HG02798 (cell line): ENCODE results near the gene CACNA1D.

Experiments
- ATAC-seq: cut with Tn5 transposase; IDR thresholded peaks from one replicate; pipeline ENCODE4 v1.9.1; 2021; ENCODE audit warnings: mild to moderate bottlenecking; ENCODE audit not compliant: unreplicated experiment, poor library complexity

Gene CACNA1D

DNA sequence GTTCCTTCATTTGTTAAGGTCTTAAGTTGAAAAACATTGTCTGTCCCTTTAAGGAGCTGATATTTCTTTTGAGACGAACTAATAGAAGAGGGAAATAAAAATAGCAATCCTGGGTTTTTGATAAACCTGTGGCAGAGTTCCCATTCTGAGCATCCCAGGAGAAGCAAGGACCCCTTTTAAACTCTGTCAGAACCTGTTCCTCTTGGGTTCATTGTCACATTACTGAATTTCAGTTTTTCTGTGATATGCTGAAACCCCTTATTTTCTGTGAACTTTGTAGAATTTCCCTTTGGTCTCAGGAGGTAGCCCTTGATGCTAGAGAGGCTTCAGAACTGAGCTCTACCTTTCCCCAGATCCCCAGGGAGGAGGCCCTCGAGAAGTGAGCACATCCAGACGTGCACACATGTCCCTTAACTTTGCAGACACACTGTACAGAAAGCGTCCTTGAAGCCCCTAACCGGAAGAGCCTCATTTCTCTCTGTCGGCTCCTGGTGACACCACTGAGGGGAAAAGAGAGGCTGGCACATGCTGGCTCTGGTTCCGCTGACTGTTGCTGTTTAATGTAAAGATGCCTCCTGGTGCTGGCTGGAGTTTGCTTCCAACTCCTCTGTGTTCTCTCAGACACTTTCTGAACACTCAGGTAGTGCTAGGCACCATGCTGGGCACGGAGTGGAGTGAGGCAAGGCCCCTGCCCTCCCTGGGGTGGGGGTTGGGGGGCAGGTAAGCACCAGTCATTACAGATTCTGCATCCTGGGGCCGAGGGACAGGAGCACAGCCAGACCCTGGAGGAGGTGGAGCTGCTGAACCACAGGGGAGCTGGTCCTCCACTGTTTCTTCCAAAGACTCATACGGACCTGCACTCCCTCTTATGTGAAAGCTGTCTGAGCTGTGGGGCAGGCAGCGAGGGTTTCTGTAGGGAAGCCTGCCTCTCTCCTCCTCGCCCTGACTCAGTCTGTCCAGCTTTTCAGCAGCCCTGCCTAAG, 274.4 kb downstream of the CACNA1D start:
- ATAC-seq = no peak

DNA sequence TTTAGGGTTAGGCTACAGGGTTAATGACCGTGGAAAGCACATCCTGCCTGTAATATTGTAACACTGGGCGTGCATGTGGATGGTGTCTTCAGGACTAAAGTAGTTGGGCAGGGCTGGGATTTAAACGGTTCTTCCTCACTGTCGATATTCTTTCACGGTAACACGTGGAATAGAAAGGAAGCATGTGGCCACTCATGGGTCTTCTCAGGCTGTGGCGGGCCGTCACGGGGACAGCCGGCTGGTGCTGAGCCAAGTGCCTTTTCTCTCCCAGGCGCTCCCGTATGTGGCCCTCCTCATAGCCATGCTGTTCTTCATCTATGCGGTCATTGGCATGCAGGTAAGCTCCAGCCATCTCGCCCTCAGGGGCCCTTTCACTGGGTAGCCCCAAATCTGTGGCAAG, 278.2 kb downstream of the CACNA1D start:
- ATAC-seq = no peak

DNA sequence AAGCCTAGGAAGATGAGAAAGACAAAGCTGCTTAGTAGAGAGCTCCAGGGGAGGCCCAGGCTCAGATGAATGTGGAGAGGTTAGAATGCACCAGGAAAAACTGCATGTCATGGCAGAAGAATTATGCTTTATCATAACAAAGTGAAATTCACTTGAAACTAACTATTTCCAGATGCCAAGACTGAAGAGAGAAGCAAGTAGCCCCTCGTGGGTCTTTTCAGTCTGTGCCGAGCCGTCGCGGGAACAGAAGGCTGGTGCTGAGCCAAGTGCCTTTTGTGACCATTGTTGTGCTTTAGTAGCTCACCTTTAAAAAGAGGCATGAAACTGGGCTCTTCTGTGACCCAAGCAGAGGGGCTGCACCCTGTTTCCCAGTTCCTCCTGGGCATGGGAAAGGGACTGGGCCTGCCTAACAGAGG, 278.6 kb downstream of the CACNA1D start:
- no peak for ATAC-seq

DNA sequence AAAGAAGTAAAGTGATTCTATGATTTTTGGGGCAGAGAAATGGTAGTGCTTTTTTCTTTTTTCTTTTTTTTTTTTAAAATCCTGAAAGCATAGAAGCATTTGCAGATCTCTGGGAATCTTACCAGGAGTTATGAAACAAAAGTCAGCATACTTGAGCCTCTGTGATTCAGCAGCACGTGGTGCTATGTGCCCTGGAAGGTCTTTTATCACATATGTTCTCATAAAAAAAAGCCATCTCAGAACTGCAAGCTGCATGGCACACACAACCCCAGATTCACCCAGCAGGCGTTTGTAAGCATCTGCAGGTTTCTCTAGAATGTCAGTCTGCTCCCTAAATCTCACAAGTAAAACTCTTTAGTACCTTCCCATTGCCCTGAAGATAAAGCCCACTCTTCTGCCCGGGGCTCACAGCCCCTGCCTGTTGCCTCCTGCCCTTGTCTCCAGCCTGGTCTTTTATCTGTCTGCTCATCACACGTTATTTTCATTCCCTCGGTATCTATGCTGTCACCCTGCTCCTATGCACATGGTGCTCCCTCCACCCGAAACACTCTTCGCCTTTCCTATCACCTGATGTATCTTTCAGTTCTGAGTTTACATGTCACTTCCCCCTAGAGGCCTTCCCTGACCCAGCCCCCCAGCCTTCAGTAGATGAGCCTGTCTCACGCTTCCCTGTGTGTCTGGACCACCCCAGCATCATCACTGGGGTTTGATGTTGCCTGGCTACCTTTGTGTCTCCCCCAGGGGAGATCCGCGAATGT, 279.4 kb downstream of the CACNA1D start:
- peak; percentile 88 for ATAC-seq

DNA sequence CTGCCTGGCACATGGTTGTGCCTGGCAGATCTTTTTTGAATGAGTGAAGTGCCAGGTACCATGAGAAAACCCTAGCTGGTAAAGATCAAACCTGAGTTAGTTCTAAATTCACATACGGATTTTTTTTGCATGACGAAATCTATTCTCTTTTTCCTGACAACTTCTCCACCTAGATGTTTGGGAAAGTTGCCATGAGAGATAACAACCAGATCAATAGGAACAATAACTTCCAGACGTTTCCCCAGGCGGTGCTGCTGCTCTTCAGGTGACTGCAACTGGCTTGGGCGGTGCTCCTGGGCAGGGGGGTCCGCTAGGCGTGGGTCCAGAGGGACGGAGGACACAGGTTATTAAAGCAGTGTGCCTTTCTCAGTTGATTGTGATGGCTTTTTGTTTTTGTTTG, 280.0 kb downstream of the CACNA1D start:
- no peak for ATAC-seq

DNA sequence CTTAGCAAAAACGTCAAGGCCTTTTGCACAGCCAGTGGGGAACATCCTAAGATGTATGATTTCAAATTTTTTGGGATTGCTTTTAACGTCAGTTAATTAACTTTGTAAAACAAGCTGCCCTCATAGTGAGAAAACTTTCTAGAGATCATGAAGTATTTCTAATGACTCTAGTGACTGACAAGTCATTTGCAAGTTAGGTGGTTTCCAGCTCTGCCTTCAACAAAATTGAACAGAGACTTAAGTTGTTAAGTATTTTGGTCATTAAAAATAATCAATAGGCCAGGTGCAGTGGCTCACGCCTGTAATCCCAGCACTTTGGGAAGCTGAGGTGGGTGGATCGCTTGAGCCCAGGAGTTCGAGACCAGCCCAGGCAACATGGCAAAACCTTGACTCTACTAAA, 280.6 kb downstream of the CACNA1D start:
- ATAC-seq = no peak

DNA sequence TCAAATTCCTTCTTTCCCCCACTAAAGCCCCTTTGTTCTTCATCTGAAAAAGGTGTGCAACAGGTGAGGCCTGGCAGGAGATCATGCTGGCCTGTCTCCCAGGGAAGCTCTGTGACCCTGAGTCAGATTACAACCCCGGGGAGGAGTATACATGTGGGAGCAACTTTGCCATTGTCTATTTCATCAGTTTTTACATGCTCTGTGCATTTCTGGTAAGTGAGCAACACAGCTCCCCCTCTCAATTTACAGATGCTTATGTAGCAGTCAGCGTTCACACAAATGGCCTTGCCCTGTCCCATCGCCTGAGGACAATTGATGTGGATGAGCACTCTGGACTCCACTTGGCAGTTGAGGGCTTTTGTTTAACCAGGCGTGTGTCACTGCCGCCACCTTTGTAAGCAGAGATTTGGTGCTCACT, 281.4 kb downstream of the CACNA1D start:
- no peak for ATAC-seq

DNA sequence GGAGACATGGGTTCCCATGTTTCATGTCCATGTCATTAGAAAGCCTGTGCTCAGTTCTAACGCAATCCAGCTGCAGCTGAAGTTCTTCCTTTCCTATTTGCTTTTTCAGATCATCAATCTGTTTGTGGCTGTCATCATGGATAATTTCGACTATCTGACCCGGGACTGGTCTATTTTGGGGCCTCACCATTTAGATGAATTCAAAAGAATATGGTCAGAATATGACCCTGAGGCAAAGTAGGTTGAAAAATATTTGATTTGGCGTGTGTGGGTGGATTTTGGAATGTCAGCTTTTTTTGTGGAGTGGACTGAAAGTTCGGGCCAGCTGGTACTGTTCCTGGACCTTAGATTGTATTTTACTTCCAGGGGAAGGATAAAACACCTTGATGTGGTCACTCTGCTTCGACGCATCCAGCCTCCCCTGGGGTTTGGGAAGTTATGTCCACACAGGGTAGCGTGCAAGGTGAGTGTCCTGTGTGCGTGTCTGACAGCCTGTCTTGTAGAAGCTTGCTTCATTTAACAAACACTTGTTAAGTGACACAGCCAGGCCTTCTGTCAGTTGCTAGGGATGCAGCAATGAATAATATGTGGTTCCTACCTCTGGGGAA, 282.2 kb downstream of the CACNA1D start:
- no peak for ATAC-seq

DNA sequence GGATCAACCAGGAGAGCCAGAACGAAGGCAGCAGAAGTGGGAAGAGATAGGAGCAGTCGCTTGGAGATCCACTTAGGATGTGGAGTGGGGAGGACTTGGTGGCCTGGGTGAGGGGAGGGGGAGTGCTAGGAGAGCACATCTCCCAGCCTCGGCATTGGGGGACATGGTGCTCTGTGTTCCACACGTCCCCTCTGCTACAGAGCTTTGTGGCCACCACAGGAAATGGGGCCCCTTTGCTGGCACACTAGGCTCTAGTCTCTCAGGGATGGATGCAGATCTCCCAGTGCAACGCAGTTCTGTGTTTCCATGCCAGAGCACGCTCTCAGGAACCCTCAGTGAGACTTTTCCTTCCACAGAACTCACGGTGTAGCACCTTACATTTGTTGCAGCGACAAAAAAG, 283.1 kb downstream of the CACNA1D start:
- no peak for ATAC-seq

DNA sequence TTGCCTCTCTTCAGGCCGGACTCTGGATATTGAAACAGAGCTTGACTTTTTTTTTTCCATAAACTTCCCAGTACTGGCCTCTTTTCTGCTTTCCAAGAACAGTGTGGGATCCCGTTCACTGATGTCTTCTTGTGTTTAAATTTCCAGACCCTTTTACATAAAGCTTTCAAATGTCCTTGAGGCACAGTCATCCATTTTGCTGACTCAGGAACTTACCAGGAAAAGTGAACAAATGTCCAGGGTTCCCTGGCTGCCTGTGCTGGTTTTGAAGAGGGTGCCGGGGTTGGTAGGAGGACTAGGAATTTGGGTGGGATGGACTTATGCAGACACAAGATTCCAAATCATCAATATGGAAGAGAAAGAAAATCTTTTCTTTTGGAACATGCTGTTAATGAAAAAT, 283.7 kb downstream of the CACNA1D start:
- ATAC-seq = no peak

DNA sequence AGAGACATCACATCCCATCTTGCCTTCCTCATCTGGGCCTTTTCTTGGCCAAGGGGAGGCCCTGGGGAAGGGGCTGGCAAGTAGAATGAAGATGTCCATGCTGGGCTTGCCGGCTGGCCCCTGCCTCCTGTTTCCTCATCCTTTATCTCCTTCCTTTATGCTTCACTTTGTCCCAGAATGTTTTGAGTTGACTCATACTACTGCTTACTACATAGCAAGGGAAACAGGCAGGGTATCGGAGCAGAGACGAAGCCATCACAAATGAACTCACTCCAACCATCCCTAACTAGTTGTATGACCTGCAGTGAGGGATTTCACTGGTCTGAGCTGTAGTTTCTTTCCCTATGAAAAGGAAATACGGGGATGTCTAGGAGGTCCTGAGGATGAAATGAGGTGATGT, 285.8 kb downstream of the CACNA1D start:
- no peak for ATAC-seq

DNA sequence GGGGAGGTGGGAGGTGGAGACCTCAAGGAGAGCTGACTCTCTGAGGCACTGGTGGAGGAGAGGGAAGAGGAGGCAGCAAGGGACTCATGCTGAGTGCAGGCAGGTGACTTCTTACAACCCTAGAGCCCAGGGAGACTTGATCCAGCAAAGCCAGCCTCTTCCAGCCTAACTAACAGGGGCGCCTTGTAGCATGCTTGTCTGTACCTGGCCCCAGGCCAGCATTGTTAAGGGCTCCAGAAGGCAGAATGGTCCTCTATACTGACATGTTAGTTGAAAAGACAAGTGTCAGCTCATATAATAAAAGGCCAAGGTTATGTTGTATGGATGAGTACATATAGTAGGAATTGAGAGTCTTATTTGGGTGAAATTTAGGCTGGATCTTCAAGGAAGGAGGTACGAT, 286.4 kb downstream of the CACNA1D start:
- ATAC-seq = no peak

DNA sequence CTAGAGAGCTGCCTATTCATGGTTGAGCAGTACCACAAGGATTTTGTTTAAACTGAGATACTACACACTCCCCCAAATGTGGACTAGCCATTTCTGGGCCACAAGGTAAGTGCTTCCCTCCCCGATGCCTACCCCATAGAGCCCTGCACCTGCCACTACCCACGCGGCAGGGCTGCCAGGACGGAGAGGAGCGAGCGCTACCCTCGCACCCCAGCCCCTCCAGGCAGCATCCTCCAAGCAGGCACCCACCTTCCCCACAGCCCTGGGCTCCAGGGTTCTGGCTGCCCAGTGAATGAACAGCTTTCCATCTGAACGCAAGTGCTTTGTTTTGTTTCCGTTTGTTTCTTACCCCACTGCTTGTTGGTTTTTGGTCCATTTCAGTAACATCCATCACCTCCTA, 292.6 kb downstream of the CACNA1D start:
- ATAC-seq = no peak

DNA sequence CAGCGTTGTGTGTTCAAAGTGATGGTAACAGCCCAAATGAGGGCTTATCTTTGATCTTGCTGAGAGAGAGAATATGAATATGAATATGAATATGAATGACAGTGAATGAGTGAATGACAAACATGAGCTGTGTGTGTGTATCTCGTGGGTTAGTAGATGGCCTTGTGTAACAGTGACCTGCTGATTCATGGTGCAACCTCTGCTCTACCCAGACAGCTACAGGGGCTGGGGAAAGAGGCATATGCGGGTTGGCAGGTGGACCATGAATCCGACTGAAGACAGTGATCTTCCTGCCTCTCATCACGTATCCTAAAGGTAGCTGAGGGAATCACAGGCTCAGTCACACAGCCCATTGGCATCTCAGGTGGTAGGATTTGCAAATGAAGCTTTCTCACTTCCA, 293.6 kb downstream of the CACNA1D start:
- ATAC-seq = no peak

DNA sequence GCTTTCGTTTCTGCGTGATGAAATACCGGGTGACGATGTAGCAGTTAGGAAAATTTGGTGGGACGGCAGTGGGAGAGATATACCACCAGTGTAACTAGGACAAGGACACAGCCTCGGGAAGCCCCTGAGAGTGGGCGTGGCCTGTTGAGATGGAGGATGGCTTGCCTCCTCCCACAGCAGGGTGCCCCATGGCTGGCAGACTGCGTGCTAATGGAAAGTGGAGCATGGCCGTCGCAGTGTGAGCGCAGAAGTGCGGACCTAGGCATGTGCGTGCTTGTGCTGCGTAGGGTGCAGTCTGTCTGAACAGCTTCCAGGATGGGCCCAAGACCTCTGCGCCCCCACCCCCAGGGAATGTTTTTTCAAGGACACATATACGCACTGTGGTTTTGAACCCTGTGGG, 295.0 kb downstream of the CACNA1D start:
- no peak for ATAC-seq

DNA sequence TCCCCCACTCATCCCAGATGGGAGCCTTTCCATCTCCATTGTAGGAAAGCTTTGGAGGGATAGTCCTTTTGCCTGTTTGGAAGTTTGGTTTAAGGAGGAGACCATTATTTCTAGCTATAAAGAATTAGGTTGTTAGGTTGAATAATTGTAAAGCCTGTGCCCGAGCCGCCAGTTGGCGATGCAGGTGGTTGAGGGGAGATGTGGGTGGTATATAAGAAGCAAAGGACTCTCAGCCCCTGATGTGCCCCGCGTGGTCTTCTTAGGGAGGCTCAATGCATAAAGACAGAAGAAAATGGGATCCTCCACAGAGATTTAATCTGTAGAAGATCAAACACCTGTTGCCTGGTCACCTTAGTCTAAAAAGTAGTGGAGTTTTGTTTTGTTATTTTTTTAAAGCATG, 296.1 kb downstream of the CACNA1D start:
- no peak for ATAC-seq

DNA sequence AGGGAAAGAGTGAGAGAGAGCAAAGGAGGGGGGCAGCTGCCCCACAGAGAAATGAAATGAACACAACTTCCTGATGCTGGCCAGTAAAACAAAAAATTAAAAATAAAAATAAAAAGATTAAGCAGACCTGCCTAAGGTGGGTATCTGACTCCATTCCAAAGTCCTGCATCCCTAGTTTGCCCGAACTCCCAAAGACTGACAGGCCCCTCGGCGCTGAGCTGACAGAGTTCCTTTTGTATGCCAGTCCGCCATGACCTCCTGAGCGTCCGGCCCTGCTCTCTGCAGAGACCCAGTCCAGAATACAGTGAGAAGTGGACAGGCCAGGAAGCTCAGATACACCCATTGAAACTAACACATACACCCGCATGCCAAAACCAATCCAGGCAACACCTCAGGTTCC, 296.9 kb downstream of the CACNA1D start:
- ATAC-seq = no peak

DNA sequence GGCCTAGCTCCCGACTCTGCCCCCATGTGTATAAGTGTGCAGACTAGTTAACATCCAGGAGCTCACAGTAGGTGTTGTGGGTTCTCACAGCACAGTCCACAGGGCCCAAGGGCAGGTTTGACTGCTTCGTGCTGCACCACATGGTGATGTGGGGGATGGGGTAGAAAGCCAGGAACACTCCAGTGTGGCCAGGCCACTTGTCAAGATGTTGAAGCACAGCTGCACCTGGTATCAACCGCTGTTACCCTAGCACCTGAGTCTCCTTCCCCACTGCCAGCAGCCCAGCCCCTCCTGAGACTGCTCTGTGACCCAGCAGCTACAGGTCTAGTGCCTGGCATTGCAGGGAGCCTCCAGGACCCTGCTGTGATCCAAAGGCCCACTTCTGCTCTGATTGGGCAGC, 298.5 kb downstream of the CACNA1D start:
- ATAC-seq = no peak

DNA sequence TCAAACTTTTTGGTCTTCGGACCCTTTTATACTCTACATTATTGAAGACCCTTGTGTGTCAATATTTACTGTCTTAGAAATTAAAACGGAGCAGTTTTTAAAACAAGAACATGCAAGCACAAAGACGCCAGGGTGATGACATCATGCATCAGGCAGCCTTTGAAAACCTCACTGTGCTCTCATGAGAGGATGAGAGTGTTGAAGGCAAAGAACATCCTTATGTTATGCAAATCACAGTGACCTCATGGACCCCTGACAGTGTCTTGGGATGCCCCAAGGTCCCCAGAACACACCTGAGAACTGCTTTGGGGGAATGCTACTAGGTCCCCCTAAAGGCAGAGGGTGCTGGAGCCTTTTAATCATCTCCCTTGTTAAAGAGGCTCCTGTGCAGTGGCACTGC, 300.2 kb downstream of the CACNA1D start:
- no peak for ATAC-seq

DNA sequence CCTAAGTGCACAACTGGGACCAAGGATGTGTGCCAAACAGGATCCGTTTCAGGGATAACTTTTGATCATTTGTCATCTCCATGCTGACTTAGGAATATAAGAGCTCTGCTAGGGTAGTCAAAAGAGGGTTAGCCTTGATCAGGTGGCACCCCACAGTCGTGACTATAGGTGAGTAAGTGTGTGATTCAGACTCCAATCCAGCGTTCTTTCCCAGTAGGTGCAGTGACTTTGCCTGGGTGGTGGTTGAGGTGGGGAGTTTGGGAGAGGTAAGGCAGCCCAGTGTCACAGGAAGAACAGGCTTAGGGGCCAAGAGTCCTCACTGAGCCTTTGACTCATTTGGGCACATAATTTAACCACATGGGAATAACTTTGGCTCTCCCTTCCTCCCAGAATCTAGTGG, 300.8 kb downstream of the CACNA1D start:
- ATAC-seq = no peak
